Aorta (tissue), 5 donors: ENCODE results near the gene RINT1. TPM values are rescaled to one million over a fixed set of nuclear protein-coding genes. Genes with fewer than 3 reads are reported as not detected.

Source experiments
- ATAC-seq: fragments of 200-7000 bp; cut with Tn5 transposase; one replicate; pipeline ENCODE4 v1.9.1; 2022; ENCODE audit warnings: moderate library complexity; ENCODE audit not compliant: low FRiP score
- DNase-seq, 2 donors: peaks; one replicate each; pipeline ENCODE4 v3.0.0-alpha.2; 2020
- H3K27ac ChIP-seq, 2 donors: one replicate each; pipeline ENCODE4 v1.5.1; 2013; ENCODE audit warnings: low read length in 2 of 2, mild to moderate bottlenecking in 2 of 2, moderate library complexity in 2 of 2, control low read depth in 1 of 2, inconsistent platforms in 1 of 2, low read depth in 1 of 2
- H3K27me3 ChIP-seq, 2 donors: one replicate each; pipeline ENCODE4 v1.6.1; 2013; ENCODE audit warnings: control low read depth in 1 of 2, low read length in 1 of 2, mild to moderate bottlenecking in 1 of 2, moderate library complexity in 1 of 2; ENCODE audit not compliant: insufficient read depth in 2 of 2, control insufficient read depth in 1 of 2
- H3K36me3 ChIP-seq, 2 donors: one replicate each; pipeline ENCODE4 v1.6.1; 2013; ENCODE audit warnings: control low read depth in 1 of 2, low read length in 1 of 2, mild to moderate bottlenecking in 1 of 2; ENCODE audit not compliant: insufficient read depth in 2 of 2, control insufficient read depth in 1 of 2
- H3K4me1 ChIP-seq, 2 donors: one replicate each; pipeline ENCODE4 v1.6.1; 2013; ENCODE audit warnings: low read length in 2 of 2, control low read depth in 1 of 2, mild to moderate bottlenecking in 1 of 2, moderate library complexity in 1 of 2; ENCODE audit not compliant: insufficient read depth in 2 of 2, control insufficient read depth in 1 of 2
- H3K4me3 ChIP-seq, 2 donors: one replicate each; pipeline ENCODE4 v1.5.1; 2013; ENCODE audit warnings: low read length in 2 of 2, control low read depth in 1 of 2, mild to moderate bottlenecking in 1 of 2
- H3K9me3 ChIP-seq: one replicate; pipeline ENCODE4 v1.6.1; 2013; ENCODE audit warnings: mild to moderate bottlenecking, low read length; ENCODE audit not compliant: control insufficient read depth
- WGBS, 2 donors: extraction: QIAGEN DNeasy Blood & Tissue Kit; methylation state at CpG; one replicate each; pipeline ENCODE4 v1.1.7; 2013; 5-methylcytosine and 5-hydroxymethylcytosine counted together
- intact Hi-C, 2 donors: fragments of 100-400 bp; cut with DNase I; formaldehyde crosslinking; loops; one replicate each; pipeline versions ENCODE4 v1.14.2 to v1.15.0; 2022
- polyA plus RNA-seq, 2 donors: library from polyadenylated mRNA; stranded (reverse); fragments of 200-250 nt; gene quantifications; one replicate each; pipeline ENCODE4 v1.2.3, GENCODE V29; 2013
- total RNA-seq, 2 donors: library from RNA; stranded (reverse); fragmentation: NEBNext Ultra II Directional; extraction: Animal tissue kit (Norgen Biotek cat#: 25700); gene quantifications; one replicate each; pipeline ENCODE4 v1.2.1, GENCODE V29; 2021
- donor health status: healthy with polysubstance abuse.
- donor health status: Bipolar disorder and iron deficiency.
- donor health status: DM: no; HTN: no; CAD: no.
- donor health status: DM: no; HTN: no; CAD: no.
- donor health status: DM: yes; HTN: yes; CAD: no.

Gene RINT1
- total and polyA plus RNA-seq, 4 donors: 5.5 to 17.7 (median 15.3) TPM

DNA sequence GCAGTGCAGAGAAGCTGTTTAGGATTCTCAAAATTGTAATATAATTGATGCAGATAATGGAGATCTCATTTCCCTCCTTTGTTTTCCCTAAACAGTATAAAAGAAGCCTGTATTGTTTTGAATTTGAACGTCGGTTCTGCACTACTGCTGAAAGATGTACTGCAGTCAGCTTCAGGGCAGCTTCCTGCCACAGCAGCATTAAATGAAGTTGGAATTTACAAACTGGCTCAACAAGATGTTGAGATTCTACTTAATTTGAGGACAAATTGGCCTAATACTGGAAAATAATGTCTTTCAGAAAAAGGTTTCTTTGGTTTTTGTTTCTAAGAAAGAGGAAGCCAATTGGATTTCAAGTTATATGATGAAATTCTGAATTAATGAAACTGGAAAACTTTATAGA, 35.0 kb downstream of the RINT1 start:
- Histone ChIP-seq H3K9me3 (no peaks in the 10 kb centered on the region), H3K4me1 (no peaks in the 10 kb centered on the region), H3K27me3 (no peaks in the 10 kb centered on the region), H3K36me3 (peaks cover 0 to 3% of the 10 kb centered on the region in 2 donors), H3K4me3 (no peak overlapping the region), H3K27ac (no peak overlapping the region)
- WGBS, 2 donors: 73 to 77% methylated on average over 2 of the region's 2 CpGs
- intact Hi-C loops: no loop called here
- DNase-seq (no peak), ATAC-seq (no peak)

DNA sequence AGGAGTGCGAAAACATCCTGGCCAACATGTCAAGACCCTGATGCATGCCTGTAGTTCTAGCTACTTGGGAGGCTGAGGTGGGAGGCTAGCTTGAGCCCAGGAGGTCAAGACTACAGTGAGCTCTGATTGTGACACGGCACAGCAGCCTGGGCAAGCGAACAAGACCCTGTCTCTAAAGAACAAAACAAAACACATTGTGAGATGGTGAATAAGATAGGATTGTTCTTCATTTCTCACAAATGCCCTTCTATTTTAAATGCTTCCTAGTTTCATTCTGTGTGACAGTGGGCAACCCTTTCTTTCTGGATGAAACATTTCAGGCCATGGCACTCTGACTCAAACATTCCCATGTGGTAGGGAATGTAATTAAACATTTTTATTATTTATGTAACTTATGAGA, 35.8 kb downstream of the RINT1 start:
- no peaks in the 10 kb centered on the region for H3K4me1 ChIP-seq
- ATAC-seq (no peak), DNase-seq (no peak)
- intact Hi-C loops: no loop called here
- H3K4me3 ChIP-seq: no peak overlapping the region
- no peaks in the 10 kb centered on the region for H3K27me3 ChIP-seq
- WGBS, 2 donors: 79 to 84% methylated on average over 3 of the region's 3 CpGs
- H3K36me3 ChIP-seq: peaks cover 0 to 3% of the 10 kb centered on the region in 2 donors
- H3K27ac ChIP-seq: peak overlapping the region in 1 of 2 donors; percentile 48
- no peaks in the 10 kb centered on the region for H3K9me3 ChIP-seq

DNA sequence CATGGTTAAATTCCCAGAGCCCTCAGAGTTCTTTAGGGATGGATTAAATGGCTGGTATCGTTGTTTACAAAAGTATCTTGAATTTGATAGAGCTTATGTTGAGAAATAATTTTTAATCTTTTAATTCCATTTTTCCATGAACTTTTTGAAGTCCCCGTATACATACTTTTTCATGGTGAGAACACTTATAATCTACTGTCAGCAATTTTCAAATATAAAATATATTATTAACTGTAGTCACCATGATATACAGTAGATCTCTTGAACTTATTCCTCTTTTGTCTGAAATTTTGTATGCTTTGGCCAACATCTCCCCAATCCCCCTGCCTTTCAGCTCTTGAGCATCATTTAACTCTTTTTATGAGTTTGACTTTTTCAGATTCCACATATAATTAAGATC, 39.9 kb downstream of the RINT1 start:
- ATAC-seq: no peak
- H3K27ac ChIP-seq: no peak overlapping the region
- WGBS, 2 donors: 83 to 96% methylated on average over 2 of the region's 2 CpGs
- H3K36me3 ChIP-seq: peaks cover 0 to 3% of the 10 kb centered on the region in 2 donors
- H3K9me3 ChIP-seq: no peaks in the 10 kb centered on the region
- DNase-seq: no peak
- no peaks in the 10 kb centered on the region for H3K27me3 ChIP-seq
- intact Hi-C loops: no loop called here
- H3K4me3 ChIP-seq: no peak overlapping the region
- H3K4me1 ChIP-seq: no peaks in the 10 kb centered on the region

DNA sequence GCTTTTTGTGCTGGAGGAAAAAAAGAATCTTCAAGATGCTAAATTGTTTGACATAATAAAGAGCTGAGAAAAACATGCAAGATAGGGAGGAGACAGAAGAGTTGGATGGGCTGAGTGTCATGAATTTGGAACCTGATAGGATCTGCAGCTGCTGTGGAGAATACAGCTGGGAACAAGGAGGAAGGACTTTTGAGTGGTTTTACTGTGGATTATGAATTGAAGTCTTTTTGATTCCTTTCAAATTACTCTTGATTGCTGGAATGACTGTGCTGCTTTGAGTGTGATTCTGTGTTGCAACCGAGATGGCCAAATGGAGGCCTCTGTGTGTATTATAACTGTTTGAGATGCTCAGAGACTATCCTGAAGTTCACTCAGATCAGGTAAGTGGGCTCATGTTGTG, 45.2 kb downstream of the RINT1 start:
- no peaks in the 10 kb centered on the region for H3K36me3 ChIP-seq
- H3K9me3 ChIP-seq: no peaks in the 10 kb centered on the region
- no peak overlapping the region for H3K27ac ChIP-seq
- DNase-seq: no peak
- H3K4me3 ChIP-seq: no peak overlapping the region
- no peaks in the 10 kb centered on the region for H3K27me3 ChIP-seq
- no peak for ATAC-seq
- no peaks in the 10 kb centered on the region for H3K4me1 ChIP-seq
- intact Hi-C loops: no loop called here
- WGBS, 2 donors: 79 to 92% methylated on average over 1 of the region's 1 CpG

DNA sequence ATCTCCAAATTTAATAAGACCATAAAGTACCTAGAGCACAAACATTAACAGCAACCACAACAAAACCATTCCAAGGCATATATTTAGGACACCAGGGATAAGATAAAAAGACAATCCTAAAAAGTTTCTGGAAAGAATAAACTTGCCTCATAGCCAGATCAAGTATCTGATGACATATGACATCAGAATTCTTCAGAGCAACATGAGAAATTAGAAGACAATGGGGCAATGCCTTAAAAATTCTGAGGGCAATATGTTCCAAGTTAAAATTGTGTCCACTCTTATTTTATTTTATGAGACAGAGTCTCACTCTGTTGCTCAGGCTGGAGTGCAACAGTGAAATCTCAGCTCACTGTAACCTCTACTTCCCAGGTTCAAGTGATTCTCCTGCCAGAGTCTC, 46.5 kb downstream of the RINT1 start:
- DNase-seq: no peak
- Histone ChIP-seq H3K9me3 (no peaks in the 10 kb centered on the region), H3K36me3 (no peaks in the 10 kb centered on the region), H3K4me3 (no peak overlapping the region), H3K27ac (no peak overlapping the region), H3K4me1 (no peaks in the 10 kb centered on the region), H3K27me3 (no peaks in the 10 kb centered on the region)
- intact Hi-C loops: no loop called here
- no peak for ATAC-seq

DNA sequence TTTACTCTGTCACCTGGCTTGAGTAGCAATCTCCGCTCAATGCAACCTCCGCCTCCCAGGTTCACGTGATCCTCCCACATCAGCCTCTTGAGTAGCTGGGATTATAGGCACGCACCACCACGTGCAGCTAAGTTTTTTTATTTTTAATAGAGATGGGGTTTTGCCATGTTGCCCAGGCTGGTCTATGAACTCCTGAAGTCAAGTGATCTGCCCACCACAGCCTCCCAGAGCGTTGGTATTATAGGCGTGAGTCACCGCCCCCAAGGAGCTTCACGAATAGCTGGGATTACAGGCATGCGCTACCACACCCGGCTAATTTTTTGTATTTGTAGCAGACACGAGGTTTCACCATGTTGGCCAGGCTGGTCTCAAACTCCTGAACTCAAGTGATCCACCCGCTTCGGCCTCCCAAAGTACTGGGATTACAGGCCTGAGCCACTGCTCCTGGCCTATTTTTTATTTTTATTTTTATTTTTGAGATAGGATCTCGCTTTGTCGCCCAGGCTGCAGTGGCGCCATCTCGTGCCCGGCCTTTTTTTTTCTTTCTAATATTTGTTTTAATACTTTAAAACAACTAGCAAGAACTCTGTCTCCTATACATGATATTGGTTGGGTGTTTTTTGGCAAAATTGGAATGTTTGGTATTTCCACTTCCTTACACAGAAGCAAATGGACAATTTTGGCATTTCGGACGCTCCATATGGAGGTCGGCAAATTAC, 48.2 kb downstream of the RINT1 start:
- Histone ChIP-seq H3K36me3 (no peaks in the 10 kb centered on the region), H3K27me3 (no peaks in the 10 kb centered on the region), H3K4me3 (no peak overlapping the region), H3K27ac (no peak overlapping the region), H3K4me1 (no peaks in the 10 kb centered on the region), H3K9me3 (no peaks in the 10 kb centered on the region)
- ATAC-seq (no peak), DNase-seq (no peak)
- intact Hi-C loops: no loop called here
- 86% methylated on average over 22 of the region's 22 CpGs for WGBS, 2 donors

DNA sequence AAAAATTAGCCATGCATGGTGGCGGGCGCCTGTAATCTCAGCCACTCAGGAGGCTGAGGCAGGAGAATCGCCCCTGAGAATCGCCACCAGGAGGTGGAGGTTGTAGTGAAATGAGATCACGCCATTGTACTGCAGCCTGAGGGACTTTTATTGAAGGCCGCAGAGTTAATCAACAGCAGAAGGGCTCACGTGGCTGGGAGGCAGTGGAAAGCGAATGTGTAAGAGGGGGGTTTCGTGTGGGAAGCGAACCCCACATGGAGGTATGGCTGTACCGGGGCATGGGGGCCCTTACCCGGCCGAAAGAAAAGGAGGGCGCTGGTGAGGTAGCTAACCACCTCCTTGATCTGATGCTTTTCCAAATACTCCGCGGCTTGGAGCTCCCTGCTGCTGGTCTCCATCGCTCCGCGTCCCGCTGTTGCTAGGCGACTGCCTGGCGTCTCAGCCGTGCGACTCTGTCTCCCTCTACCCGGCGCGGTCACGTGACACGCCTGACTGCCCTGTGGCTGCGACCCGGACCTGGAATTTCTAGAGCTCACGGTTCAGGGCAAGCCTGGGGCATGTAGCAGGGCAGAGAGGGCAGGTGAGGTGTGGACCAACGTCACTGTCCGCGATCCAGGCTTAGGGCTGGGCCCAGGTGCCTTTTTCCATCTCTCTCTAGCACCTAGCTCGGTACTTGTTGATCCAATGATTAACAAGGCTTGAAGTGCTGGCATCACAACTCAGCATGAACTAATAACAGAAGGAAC, 49.2 kb downstream of the RINT1 start, which contains the start of gene EFCAB10:
EFCAB10 (minus strand) TSS at position 428 of the 746 bp plus-strand sequence; CDS start at position 398, 30 bp downstream.
- Histone ChIP-seq H3K27ac (no peak within 1 kb of the TSS), H3K36me3 (no peaks in the 10 kb centered on the region), H3K9me3 (no peaks in the 10 kb centered on the region), H3K4me3 (no peak within 1 kb of the TSS), H3K27me3 (no peaks in the 10 kb centered on the region), H3K4me1 (no peaks in the 10 kb centered on the region)
- ATAC-seq: no peak
- DNase-seq: peak; percentile 59 to 80
- 10 to 11% methylated on average over 36 of the region's 36 CpGs for WGBS, 2 donors
- intact Hi-C loops: no loop called here

DNA sequence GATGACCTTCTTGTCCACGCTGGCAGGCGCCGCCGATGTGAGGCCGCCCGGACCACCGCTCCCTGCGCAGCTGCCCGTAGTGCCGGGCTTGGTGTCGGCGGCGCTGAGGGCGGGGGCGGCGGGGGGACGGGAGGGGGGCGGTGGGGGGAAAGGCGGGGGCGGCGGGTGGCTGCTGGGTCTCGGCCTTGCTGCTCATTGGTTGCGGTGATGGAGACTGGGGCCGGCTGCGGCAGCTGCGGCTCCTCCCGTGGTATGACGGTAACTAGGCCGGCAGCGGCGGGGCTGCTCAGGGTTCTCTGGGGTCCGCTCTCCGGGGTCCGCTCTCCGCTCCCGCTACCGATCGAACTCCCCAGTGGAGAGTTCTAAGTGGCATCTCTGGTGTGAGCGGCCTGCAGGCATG, 51.1 kb downstream of the RINT1 start:
- Histone ChIP-seq H3K9me3 (no peaks in the 10 kb centered on the region), H3K36me3 (no peaks in the 10 kb centered on the region), H3K4me3 (no peak overlapping the region), H3K27ac (no peak overlapping the region), H3K4me1 (no peaks in the 10 kb centered on the region), H3K27me3 (no peaks in the 10 kb centered on the region)
- intact Hi-C loops: no loop called here
- DNase-seq: no peak
- no peak for ATAC-seq
- WGBS, 2 donors: 69 to 86% methylated on average over 21 to 39 of the region's 39 CpGs

DNA sequence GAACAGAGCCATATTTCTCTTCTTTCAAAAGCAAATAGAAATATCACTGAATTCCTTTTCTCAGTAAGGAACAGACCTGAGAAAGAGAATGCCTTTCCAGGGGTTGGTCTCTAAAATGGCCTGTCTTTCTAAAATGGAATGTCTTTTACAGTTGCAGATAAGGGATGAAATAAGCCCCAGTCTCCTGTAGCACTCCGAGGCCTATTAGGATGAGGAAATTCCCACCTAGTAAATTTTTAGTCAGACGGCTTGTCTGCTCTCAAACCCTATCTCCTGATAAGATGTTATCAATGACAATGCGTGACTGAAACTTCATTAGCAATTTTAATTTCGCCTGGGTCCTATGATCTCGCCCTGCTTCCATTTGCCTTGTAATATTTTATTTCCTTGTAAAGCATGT, 52.2 kb downstream of the RINT1 start:
- H3K9me3 ChIP-seq: no peaks in the 10 kb centered on the region
- no peaks in the 10 kb centered on the region for H3K4me1 ChIP-seq
- no peaks in the 10 kb centered on the region for H3K27me3 ChIP-seq
- WGBS, 2 donors: 95 to 96% methylated on average over 5 of the region's 5 CpGs
- intact Hi-C loops: no loop called here
- ATAC-seq: no peak
- DNase-seq: no peak
- H3K4me3 ChIP-seq: no peak overlapping the region
- H3K36me3 ChIP-seq: no peaks in the 10 kb centered on the region
- H3K27ac ChIP-seq: no peak overlapping the region
